Left lung (tissue), 10 donors: Measurements from ENCODE around the gene SLC39A2. TPM values are rescaled to one million over a fixed set of nuclear protein-coding genes. Genes with fewer than 3 reads are reported as not detected.

Experiments used
- ATAC-seq: fragments of 200-7000 bp; cut with Tn5 transposase; one replicate; pipeline ENCODE4 v1.9.1; 2020; ENCODE audit warnings: moderate library complexity
- DNase-seq, 4 donors: peaks; one replicate each; pipeline ENCODE4 v3.0.0-alpha.2; 2013 to 2020
- H3K27ac ChIP-seq, 2 donors: fragments of 200-600 bp; sonication (generic) in 1 of 2; one replicate each; pipeline versions ENCODE4 v1.5.0 to v1.8.0; 2020 to 2021
- H3K27me3 ChIP-seq, 2 donors: fragments of 200-600 bp; sonication (generic) in 1 of 2; one replicate each; pipeline versions ENCODE4 v1.5.0 to v1.8.0; 2020 to 2021
- H3K36me3 ChIP-seq, 2 donors: fragments of 200-600 bp; sonication (generic) in 1 of 2; one replicate each; pipeline versions ENCODE4 v1.5.0 to v1.8.0; 2020 to 2021
- H3K4me1 ChIP-seq, 2 donors: fragments of 200-600 bp; one replicate each; pipeline ENCODE4 v1.8.0; 2021
- H3K4me3 ChIP-seq, 2 donors: fragments of 200-600 bp; sonication (generic) in 1 of 2; one replicate each; pipeline versions ENCODE4 v1.5.0 to v1.8.0; 2020 to 2021; ENCODE audit warnings: mild to moderate bottlenecking in 1 of 2
- H3K9me3 ChIP-seq, 2 donors: fragments of 200-600 bp; sonication (generic) in 1 of 2; one replicate each; pipeline versions ENCODE4 v1.5.0 to v1.8.0; 2020 to 2021
- intact Hi-C, 2 donors: fragments of 100-400 bp; cut with DNase I; formaldehyde crosslinking; loops; one replicate each; pipeline versions ENCODE4 v1.11.2 to v1.14.2; 2022
- polyA plus RNA-seq, 6 donors: library from polyadenylated mRNA; unstranded; fragments of 120-200 nt; gene quantifications; one replicate each; pipeline ENCODE4 v1.2.1, GENCODE V29; 2013; ENCODE audit not compliant: insufficient read length in 6 of 6
- total RNA-seq, 2 donors: library from RNA; stranded (reverse); fragmentation: NEBNext Ultra II Directional; extraction: Animal tissue kit (Norgen Biotek cat#: 25700); gene quantifications; one replicate each; pipeline ENCODE4 v1.2.1, GENCODE V29; 2021
- TF ChIP-seq, protein P1 (sequence below), 2 donors: fragments of 200-600 bp; sonication (generic) in 1 of 2; IDR thresholded peaks; one replicate each; pipeline versions ENCODE4 v1.5.0 to v1.8.0; 2021; ENCODE audit warnings: antibody characterized with exemption in 2 of 2
- donor health status: DM: no; HTN: yes; CAD: no.
- donor health status: DM: no; HTN: no; CAD: no.

Gene SLC39A2
- total and polyA plus RNA-seq, 8 donors, result 0.10 to 0.50 (median 0.28) TPM; not detected in 2

DNA sequence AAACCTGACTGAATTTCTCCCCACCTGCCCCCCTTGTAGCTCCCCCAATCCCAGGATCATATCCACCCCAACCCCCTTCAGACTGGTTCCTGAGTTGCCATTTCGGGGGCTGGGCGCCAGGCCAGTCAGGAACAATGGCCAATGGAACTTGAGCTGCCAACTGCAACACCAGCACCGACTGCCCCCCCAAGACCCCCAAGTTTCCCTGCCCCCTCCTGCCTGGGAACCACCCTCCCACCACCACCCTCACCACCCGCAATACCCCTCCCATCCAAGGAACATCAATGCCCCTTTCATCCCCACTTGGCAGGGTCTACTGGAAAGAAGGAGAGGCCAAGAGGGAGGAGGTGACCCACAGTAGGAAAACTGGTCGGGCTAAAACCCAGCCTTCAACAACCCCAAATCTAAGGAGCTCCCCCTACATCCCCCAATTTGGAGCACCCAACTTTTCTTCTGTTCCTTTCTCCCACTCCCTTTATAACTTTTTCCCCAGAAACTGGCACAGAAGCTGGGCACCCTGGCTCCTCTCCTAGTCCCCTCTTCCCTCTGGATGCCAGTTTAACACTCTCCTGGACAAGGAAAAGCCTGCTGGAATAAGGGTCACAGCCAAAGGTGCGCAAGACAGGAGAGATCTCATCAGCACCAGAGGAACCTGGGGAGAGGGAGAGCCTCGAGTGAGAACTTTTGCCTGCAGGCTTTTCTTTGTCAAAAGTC, 27.3 kb downstream of the SLC39A2 start:
- intact Hi-C loops, result no loop called here
- Histone ChIP-seq H3K36me3 (peaks cover 0 to 1% of the 10 kb centered on the region in 2 donors), H3K4me1 (peaks cover 7 to 19% of the 10 kb centered on the region in 2 donors), H3K27me3 (peaks cover 0 to 35% of the 10 kb centered on the region in 2 donors), H3K4me3 (no peak overlapping the region), H3K27ac (peak overlapping the region in 1 of 2 donors; percentile 30), H3K9me3 (no peaks in the 10 kb centered on the region)
- no peak for ATAC-seq
- TF ChIP-seq, protein P1, sequence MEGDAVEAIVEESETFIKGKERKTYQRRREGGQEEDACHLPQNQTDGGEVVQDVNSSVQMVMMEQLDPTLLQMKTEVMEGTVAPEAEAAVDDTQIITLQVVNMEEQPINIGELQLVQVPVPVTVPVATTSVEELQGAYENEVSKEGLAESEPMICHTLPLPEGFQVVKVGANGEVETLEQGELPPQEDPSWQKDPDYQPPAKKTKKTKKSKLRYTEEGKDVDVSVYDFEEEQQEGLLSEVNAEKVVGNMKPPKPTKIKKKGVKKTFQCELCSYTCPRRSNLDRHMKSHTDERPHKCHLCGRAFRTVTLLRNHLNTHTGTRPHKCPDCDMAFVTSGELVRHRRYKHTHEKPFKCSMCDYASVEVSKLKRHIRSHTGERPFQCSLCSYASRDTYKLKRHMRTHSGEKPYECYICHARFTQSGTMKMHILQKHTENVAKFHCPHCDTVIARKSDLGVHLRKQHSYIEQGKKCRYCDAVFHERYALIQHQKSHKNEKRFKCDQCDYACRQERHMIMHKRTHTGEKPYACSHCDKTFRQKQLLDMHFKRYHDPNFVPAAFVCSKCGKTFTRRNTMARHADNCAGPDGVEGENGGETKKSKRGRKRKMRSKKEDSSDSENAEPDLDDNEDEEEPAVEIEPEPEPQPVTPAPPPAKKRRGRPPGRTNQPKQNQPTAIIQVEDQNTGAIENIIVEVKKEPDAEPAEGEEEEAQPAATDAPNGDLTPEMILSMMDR (IDR thresholded peaks at IDR 0.05), result no peak
- no peak for DNase-seq

DNA sequence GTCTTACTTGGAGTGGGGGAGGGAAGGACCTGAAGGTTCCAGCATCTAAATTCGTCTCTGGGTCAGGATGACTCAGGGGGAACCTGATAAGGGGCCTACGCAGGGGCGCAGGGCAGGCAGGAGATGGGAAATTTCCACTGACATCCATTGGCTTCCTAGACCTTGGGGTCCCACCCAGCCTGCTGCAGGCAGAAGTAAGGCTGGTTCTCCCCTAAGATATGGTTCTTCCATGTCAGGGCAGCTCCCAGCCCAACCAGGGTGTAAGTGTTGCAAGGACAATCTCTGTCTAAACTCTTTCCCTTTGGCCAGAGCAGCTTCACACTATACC, 27.9 kb downstream of the SLC39A2 start:
- peak overlapping the region in 1 of 2 donors; percentile 30 for H3K27ac ChIP-seq
- no peaks in the 10 kb centered on the region for H3K36me3 ChIP-seq
- no peak for DNase-seq
- no peak for ATAC-seq
- TF ChIP-seq, protein P1 (IDR thresholded peaks at IDR 0.05), result no peak
- no peak overlapping the region for H3K4me3 ChIP-seq
- no peaks in the 10 kb centered on the region for H3K9me3 ChIP-seq
- H3K4me1 ChIP-seq, result peaks cover 7 to 19% of the 10 kb centered on the region in 2 donors
- intact Hi-C loops, result no loop called here
- peaks cover 0 to 35% of the 10 kb centered on the region in 2 donors for H3K27me3 ChIP-seq

DNA sequence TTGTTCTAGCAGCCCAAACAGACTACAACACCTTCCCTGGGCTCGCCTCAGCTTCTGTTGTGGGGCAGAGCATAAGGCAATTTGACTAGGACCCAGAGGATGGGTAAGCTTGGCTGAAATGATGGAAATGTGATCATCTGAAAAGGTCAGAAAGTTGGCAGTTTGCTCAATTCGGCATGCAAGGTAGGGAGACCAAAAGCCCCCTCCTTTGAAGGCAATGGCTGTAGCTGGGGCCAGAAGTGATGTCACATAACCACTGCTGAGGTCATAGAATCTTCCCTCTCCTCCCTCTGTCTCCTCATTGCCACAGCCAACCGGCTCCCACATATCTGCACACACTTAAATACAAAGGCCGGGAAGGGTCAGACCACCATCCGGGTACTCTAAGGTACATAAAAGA, 30.8 kb downstream of the SLC39A2 start, which contains the start of gene TPPP2:
Gene TPPP2 (plus strand): TSS at position 301 of the 400 bp plus-strand sequence. CDS start 365 bp downstream, outside the sequence.
- intact Hi-C loops, result no loop called here
- ATAC-seq, result no peak
- H3K4me1 ChIP-seq, result peaks cover 0 to under 1% of the 10 kb centered on the region in 2 donors
- H3K4me3 ChIP-seq, result no peak within 1 kb of the TSS
- H3K36me3 ChIP-seq, result no peaks in the 10 kb centered on the region
- no peak for DNase-seq
- no peaks in the 10 kb centered on the region for H3K9me3 ChIP-seq
- TF ChIP-seq, protein P1 (IDR thresholded peaks at IDR 0.05), result no peak
- no peak within 1 kb of the TSS for H3K27ac ChIP-seq
- peaks cover 0 to 17% of the 10 kb centered on the region in 2 donors for H3K27me3 ChIP-seq

DNA sequence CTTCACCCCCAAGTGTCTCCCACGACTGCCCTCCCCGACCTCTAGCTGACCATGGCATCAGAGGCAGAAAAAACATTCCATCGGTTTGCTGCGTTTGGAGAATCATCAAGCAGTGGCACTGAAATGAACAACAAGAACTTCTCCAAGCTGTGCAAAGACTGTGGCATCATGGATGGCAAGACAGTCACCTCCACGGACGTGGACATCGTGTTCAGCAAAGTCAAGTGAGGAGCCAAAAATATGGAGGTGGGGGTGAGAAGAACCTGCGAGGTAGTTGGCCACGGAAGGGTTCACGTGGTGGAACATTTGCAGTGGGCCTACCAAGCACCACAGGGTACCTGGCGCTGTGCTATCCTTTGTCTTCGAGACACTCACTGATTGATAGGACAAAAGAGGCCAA, 31.4 kb downstream of the SLC39A2 start:
- H3K4me1 ChIP-seq, result no peaks in the 10 kb centered on the region
- H3K36me3 ChIP-seq, result no peaks in the 10 kb centered on the region
- H3K27me3 ChIP-seq, result peaks cover 0 to 11% of the 10 kb centered on the region in 2 donors
- ATAC-seq, result no peak
- no peaks in the 10 kb centered on the region for H3K9me3 ChIP-seq
- H3K27ac ChIP-seq, result no peak overlapping the region
- no peak overlapping the region for H3K4me3 ChIP-seq
- intact Hi-C loops, result no loop called here
- TF ChIP-seq, protein P1 (IDR thresholded peaks at IDR 0.05), result no peak
- DNase-seq, result no peak

DNA sequence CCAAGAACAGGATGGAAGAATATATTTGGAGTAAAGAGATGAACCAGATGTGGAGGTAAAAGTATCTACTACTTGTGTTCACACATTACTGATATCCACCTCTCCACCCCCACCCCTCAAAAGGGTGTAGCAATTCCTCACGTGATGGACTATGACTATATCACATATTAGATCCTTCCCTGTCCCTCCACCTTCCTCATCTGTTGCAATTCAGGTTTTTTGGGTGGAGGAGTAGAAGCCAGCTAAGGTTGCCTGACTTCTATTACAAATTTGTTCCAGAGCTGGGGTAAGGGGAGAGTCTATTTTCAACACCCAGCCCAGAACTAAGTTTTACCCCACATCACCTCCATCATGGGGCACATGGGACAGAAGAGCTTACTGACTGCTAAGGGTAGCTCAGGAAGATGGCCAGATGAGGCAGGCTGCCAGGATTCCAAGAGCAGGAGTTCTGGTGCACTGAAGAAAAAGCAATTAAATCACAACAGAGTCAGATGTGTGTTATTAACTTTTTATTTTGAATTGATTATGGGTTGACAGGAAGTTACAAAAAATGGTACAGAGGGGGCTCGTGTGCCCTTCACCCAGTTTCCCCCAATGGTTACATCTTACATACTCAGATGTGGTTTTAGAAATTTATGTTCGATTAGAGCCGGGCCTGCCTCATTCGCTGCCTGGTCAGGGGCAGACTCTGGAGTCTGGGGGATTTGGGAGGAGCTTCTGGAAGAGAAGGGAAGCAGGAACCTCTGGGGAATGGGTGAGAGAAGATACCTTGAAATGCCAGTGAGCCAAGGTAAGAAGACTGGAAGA, 33.4 kb downstream of the SLC39A2 start:
- no peaks in the 10 kb centered on the region for H3K9me3 ChIP-seq
- no peaks in the 10 kb centered on the region for H3K27me3 ChIP-seq
- TF ChIP-seq, protein P1 (IDR thresholded peaks at IDR 0.05), result no peak
- no peaks in the 10 kb centered on the region for H3K4me1 ChIP-seq
- H3K4me3 ChIP-seq, result no peak overlapping the region
- intact Hi-C loops, result no loop called here
- H3K27ac ChIP-seq, result no peak overlapping the region
- DNase-seq (no peak), ATAC-seq (no peak)
- no peaks in the 10 kb centered on the region for H3K36me3 ChIP-seq
